ENCODE results near the gene UBASH3A.

GRCh38 chr21:42389449-42389835 is 14.3 kb upstream of the UBASH3A start:
- TF ChIP-seq CTCF (IDR thresholded peaks at IDR 0.05 in 4 of 5, conservative IDR thresholded peaks at IDR 0.05 in 1 of 5), result no peak
- TF ChIP-seq POLR2A (IDR thresholded peaks at IDR 0.05), result no peak

All from gastrocnemius medialis (tissue), 4 donors.